ENCODE results near the gene KRTAP4-4. TPM values are rescaled to one million over a fixed set of nuclear protein-coding genes. Genes with fewer than 3 reads are reported as not detected.

The KRTAP4-4 gene
- total RNA-seq (2013; cell fraction: nucleolus; rRNA removed): not detected in 2 replicates
- not detected in 2 replicates for total RNA-seq (2014; rRNA removed)
- total RNA-seq (2014; rRNA removed; fragmentation: Illumina TruSeq; extraction: Trizol): not detected in 2 replicates
- total RNA-seq (2021): not detected in 2 replicates
- polyA plus RNA-seq (2011; ENCODE audit: low read depth): not detected
- polyA plus RNA-seq (2011; rRNA removed): not detected in 2 replicates
- not detected in 2 replicates for polyA plus RNA-seq (2011; cell fraction: cytosol; rRNA removed)
- polyA plus RNA-seq (2011; cell fraction: nucleus; rRNA removed): not detected in 2 replicates
- not detected in 2 replicates for polyA plus RNA-seq (2012)
- not detected in 2 replicates for polyA plus RNA-seq (2014; fragmentation: Illumina TruSeq; extraction: Trizol)
- polyA plus RNA-seq (2014; fragmentation: Nextera tagmentation; extraction: Ambion mirVana): not detected
- polyA plus RNA-seq (2014; rRNA removed): not detected in 2 replicates
- polyA plus RNA-seq (2016; fragmentation: Nextera tagmentation; extraction: Ambion mirVana): not detected
- not detected in 2 replicates for polyA minus RNA-seq (2011; rRNA and poly(A)+ RNA removed)
- not detected in 2 replicates for polyA minus RNA-seq (2011; cell fraction: cytosol; rRNA and poly(A)+ RNA removed)
- polyA minus RNA-seq (2011; cell fraction: nucleus; rRNA and poly(A)+ RNA removed): not detected in 2 replicates
- Bru-seq, nascent RNA: not detected
- not detected for BruChase-seq, experiment 1, labeled RNA remaining after a 6-hour chase
- not detected for BruChase-seq, experiment 2, labeled RNA remaining after a 2-hour chase
- long read RNA-seq, experiment 1: 0 reads
- long read RNA-seq, experiment 2: 0 reads

- SMC1A ChIA-PET (ENCODE audit: uncharacterized antibody, unreplicated experiment): no interaction called here
- TF ChIP-seq ASH2L (IDR thresholded peaks at IDR 0.05; ENCODE audit: borderline replicate concordance, low read depth) (no peak), ZNF24 (IDR thresholded peaks at IDR 0.05) (no peak), DPF2 (IDR thresholded peaks at IDR 0.05) (no peak), PAX5 (IDR thresholded peaks at IDR 0.05; ENCODE audit: borderline replicate concordance, low read depth, low read length) (no peak), ZSCAN29 (IDR thresholded peaks at IDR 0.05) (no peak), NFXL1 (IDR thresholded peaks at IDR 0.05; ENCODE audit: borderline replicate concordance) (no peak), BCL3 (IDR thresholded peaks at IDR 0.05; ENCODE audit: borderline replicate concordance, insufficient read depth, low read depth, low read length, poor library complexity, severe bottlenecking) (no peak), SREBF1 (IDR thresholded peaks at IDR 0.05; ENCODE audit: low read length) (no peak), FOXK2 (IDR thresholded peaks at IDR 0.05) (no peak), CEBPB (IDR thresholded peaks at IDR 0.05; ENCODE audit: borderline replicate concordance in 1 of 2, low read depth in 2 of 2, low read length in 2 of 2) (no peak), SP1 (IDR thresholded peaks at IDR 0.05; ENCODE audit: low read depth, low read length) (no peak)
- CTCF ChIA-PET: no interaction called here
- no peak for DNase-seq (ENCODE audit: low read depth, low spot score)
- H4K20me1 ChIP-seq (ENCODE audit: control insufficient read depth, insufficient read depth): no peaks in the 10 kb centered on the region
- no peaks in the 10 kb centered on the region for H3K36me3 ChIP-seq (ENCODE audit: control insufficient read depth in 2 of 2, insufficient read depth in 2 of 2, low read length in 1 of 2)
- no TSS peak for BruUV-seq (replicated peaks)
- no peak within 1 kb of the TSS for H2AFZ ChIP-seq (ENCODE audit: control insufficient read depth, low read depth, low read length)
- no peaks in the 10 kb centered on the region for H3K79me2 ChIP-seq (ENCODE audit: control insufficient read depth, insufficient read depth, low read length)
- H3K4me1 ChIP-seq (ENCODE audit: control insufficient read depth, insufficient read depth, low read length): no peaks in the 10 kb centered on the region
- H3K27me3 ChIP-seq (replicated peaks in 1 of 2; ENCODE audit: control insufficient read depth in 2 of 2, insufficient read depth in 2 of 2, low read length in 1 of 2): no peaks in the 10 kb centered on the region; a peak in 3 of 4 replicates
- ATAC-seq: no peak
- no peak within 1 kb of the TSS for H3K27ac ChIP-seq (ENCODE audit: control insufficient read depth, insufficient read depth)
- H3K9me3 ChIP-seq (replicated peaks; ENCODE audit: control insufficient read depth, insufficient read depth, low read length): no peaks in the 10 kb centered on the region
- WGBS (ENCODE audit: insufficient coverage, insufficient replicate concordance, low lambda C conversion rate, missing lambda C conversion rate): 0% methylated on average over 1 of the region's 1 CpG
- H3K9ac ChIP-seq (ENCODE audit: control insufficient read depth, insufficient read depth, low read length): no peak within 1 kb of the TSS
- FAIRE-seq: no peak
- RAD21 ChIA-PET (ENCODE audit: unreplicated experiment): no interaction called here
- H3K4me2 ChIP-seq (ENCODE audit: control insufficient read depth, insufficient read depth): no peak within 1 kb of the TSS
- in situ Hi-C loops (cut with MboI) (no loop called here), intact Hi-C loops (cut with micrococcal nuclease; ENCODE audit: unreplicated experiment) (no loop called here)
- POLR2A ChIA-PET: no interaction called here
- no peak within 1 kb of the TSS for H3K4me3 ChIP-seq
Measured at GRCh38 chr17:41160648-41161047, at the start of gene KRTAP4-4. KRTAP4-4 (minus strand) TSS chr17:41160748; CDS start chr17:41160691, 57 bp downstream.
